Stimulated activated naive CD8-positive, alpha-beta T cell treated with anti-CD3 and anti-CD28 coated beads, Interleukin-15, Interleukin-2, amounts not matched to agents 100 U/mL and 50 U/mL, for 24 hours (primary cell): Measurements from ENCODE around the gene CXCL16.
"Not testable (repeated sequence)": the region's sequence is repeated elsewhere in the genome, so short reads cannot be mapped to it uniquely, and the experiment has no call there.

Experiments used
- ATAC-seq: fragments of 150-1000 bp; cut with Tn5 transposase; one replicate; pipeline ENCODE4 v1.10.0; 2021
- DNase-seq: peaks from one replicate; pipeline ENCODE4 v3.0.0; 2021

The CXCL16 gene

GRCh38 chr17:4721203-4722135 lies 18.3 kb downstream of the CXCL16 start:
- DNase-seq (no peak), ATAC-seq (peak; percentile 41)

DNA sequence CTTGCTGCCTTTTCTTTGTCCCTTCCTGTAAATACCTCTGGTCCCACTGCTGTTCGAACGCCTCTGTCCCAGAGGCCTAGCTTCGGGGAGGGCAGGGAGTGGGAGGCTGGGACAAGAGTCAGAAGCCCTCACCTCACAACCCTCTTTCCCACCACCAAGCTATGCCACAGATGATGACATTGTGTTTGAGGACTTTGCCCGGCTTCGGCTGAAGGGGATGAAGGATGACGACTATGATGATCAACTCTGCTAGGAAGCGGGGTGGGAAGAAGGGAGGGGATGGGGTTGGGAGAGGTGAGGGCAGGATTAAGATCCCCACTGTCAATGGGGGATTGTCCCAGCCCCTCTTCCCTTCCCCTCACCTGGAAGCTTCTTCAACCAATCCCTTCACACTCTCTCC lies 18.9 kb downstream of the CXCL16 start:
- DNase-seq (no peak), ATAC-seq (no peak)

GRCh38 chr17:4719684-4720221 lies 20.0 kb downstream of the CXCL16 start:
- ATAC-seq (no peak), DNase-seq (no peak)

DNA sequence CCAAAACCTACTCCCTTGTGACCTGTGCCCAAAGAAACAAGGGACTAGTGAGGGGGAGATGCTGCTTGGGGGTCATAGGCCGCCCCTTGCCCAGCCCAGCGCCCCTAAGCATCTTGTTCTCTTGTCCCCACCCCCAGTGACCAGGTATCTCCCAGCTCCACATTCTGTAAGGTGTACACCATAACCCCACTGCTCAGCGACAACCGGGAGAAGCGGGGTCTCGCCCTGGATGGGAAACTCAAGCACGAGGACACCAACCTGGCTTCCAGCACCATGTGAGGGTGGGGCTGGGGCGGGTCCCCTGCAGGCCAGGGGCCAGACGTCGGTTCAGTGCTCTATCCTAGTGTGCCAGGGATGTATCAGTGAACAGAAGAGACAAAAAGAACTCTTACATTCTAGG lies 20.6 kb downstream of the CXCL16 start:
- DNase-seq (no peak), ATAC-seq (no peak)

GRCh38 chr17:4718276-4718675 lies 21.5 kb downstream of the CXCL16 start:
- DNase-seq (no peak), ATAC-seq (no peak)

- no peak for ATAC-seq
- no peak for DNase-seq
These were observed 21.9 kb downstream of the CXCL16 start for GRCh38 chr17:4717791-4718190.

DNA sequence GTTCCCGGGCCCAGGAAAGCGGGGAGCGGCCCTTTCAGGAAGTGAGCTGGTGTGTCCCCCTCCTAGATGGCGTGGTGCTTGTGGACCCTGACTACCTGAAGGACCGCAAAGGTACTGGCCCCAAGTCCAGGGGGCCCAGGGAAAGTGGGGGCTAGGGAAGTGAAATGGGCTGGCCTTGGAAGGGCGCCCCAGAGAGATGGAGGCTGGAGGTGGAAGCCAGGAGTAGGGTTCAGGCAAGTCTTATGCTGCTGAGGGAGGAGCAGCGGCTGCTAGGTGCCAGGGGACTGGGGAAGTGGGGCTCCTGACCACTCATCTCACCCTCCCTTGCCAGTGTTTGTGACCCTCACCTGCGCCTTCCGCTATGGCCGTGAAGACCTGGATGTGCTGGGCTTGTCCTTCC lies 23.6 kb downstream of the CXCL16 start:
- DNase-seq (no peak), ATAC-seq (no peak)

- peak; percentile 10 for ATAC-seq
These were observed 24.5 kb downstream of the CXCL16 start for GRCh38 chr17:4715063-4715744.

GRCh38 chr17:4714340-4715062 lies 25.2 kb downstream of the CXCL16 start:
- not testable (repeated sequence) for ATAC-seq, DNase-seq

More at GRCh38 chr17:4715063-4715744, 24.5 kb downstream of the CXCL16 start:
- DNase-seq, result peak; percentile 68

DNA sequence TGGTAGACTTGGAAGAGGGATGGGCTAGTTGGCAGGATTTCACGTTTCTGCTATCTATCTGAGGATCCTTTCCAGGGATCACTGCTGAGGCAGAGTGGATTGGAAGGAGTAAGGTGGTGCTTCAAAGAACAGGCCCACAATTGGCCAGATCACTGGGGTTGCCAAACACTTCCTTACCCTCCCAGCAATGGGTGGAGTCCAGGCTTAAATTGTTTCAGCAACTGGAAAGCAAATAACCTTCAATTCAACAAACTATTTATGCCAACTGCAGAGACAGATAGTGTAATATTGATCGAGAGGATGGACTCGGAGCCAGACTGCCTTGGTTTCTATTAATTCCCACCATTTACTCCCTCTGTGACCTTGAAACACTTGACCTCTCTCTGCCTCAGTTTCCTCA lies 27.2 kb downstream of the CXCL16 start:
- no peak for DNase-seq
- ATAC-seq, result no peak

DNA sequence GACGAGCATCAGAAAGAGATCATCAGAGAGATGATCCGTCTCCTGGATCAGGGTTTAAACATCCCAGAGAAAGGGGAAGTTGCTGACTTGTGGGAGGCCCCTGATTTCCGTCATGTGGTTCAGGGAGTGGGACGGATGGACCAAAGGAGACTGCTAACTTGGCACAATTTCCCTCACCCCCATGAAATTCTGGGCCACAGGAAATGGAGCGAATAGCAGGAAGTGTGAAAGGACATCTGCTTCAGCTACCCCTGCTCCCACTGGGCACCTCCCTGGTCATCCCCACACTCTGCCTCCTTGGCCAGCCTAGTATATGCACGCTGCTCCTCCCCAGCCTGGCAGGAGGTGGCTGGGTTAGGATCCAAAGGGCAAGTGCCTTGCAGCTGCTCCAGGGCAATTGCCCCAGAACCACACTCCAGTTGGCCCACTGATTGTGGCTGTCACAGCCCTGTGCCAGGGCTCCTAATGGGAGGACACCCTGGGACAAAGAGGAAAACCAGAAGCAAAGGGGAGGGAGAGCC lies 28.0 kb downstream of the CXCL16 start:
- DNase-seq (no peak), ATAC-seq (no peak)

GRCh38 chr17:4710693-4711634 lies 28.8 kb downstream of the CXCL16 start:
- DNase-seq, result peak; percentile 60
- ATAC-seq, result no peak

DNA sequence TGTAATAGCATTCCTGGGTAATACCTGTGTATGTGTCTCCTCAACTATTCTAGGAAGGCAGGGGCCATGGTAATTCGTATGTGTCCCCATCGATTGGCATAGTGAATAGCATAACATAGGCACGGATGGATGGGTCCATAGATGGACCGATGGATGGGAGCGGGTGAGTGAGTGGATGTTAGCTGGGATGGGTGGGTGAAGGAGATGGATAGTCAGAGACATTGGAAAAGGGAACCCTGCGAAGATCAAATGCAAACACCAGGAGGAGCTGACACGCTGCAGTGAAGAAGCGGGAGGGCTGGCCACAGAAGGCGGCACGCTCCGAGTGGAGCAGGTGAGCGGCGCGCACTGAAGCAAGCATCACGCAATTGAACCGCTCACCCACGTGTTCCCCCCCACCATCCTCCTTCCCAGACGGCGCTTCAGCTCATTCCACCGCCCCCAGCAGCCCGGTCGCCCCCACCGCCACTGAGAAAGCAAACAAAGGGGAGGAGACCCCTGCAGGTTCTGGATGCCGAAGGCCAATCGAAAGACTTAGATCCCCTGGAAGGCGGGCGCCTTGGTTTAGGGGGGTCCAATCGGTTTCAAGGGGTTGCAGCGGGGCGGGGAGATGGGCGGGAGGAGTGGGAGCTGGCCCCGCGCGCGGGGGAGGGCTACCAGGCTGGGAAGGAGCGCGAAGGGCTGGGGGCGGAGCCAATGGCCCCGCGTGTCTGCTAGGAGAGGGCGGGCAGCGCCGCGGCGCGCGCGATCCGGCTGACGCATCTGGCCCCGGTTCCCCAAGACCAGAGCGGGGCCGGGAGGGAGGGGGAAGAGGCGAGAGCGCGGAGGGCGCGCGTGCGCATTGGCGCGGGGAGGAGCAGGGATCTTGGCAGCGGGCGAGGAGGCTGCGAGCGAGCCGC lies 29.7 kb downstream of the CXCL16 start, which contains the start of gene ARRB2:
ARRB2 (plus strand) TSS at position 839 of the 899 bp plus-strand sequence. CDS start 90 bp downstream, outside the sequence.
- peak; percentile 87 for ATAC-seq
- peak; percentile 98 for DNase-seq

- DNase-seq (peak; percentile 65), ATAC-seq (no peak)
These were observed 31.3 kb downstream of the CXCL16 start for GRCh38 chr17:4708436-4708835.

- no peak for ATAC-seq
- no peak for DNase-seq
These were observed 33.6 kb downstream of the CXCL16 start for GRCh38 chr17:4706121-4706520.

- ATAC-seq, result no peak
These were observed 34.7 kb downstream of the CXCL16 start for GRCh38 chr17:4704991-4705390.

GRCh38 chr17:4704574-4704907 lies 35.2 kb downstream of the CXCL16 start:
- DNase-seq, ATAC-seq: not testable (repeated sequence)

More at GRCh38 chr17:4704991-4705390, 34.7 kb downstream of the CXCL16 start:
- no peak for DNase-seq

DNA sequence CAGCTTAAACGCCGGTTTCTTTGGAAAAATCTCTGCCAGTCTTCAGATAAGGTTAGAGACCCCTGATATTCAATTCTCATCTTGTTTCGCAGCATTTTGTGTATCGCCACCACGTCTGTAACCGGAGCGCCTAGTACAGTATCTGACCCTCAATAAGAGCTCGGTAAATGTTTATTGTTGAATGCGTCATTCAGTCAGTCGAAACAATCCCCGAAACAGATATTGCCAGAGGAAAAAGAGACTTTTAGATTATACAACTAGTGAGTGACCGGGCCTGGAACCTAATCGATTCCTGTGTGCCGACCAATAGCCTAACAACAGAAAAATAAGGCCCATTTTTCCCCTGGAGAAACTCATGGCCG lies 36.4 kb downstream of the CXCL16 start:
- ATAC-seq (no peak), DNase-seq (no peak)

DNA sequence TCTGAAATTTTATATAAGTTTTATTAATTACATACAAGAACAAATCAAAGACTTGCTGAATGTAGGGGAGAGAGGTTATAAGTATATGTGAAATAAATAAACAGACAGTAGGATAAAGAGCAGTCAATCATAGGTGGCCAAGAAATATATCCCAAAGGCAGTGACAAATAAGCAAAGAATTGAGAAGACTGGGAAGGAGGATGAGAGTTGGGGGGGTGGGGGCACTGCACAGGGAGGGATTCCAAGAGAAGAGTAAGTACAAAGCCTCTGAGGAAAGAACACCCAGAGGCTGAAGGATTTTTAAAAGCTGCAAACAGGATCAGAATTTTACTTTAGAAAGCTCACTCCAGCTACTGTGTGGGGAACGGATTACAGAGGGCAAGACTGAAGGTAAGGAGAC lies 38.6 kb downstream of the CXCL16 start:
- DNase-seq, result no peak
- no peak for ATAC-seq
